GM23338 (cell line): ENCODE results near the gene C16orf86.

Source experiments
- CREB1 ChIP-seq: fragments of 250-450 bp; sonication (Bioruptor Pico); IDR thresholded peaks from 2 replicates; pipeline ENCODE4 v1.5.0; 2020; ENCODE audit warnings: low read depth, mild to moderate bottlenecking, moderate library complexity
- CTCF ChIP-seq, 2 experiments: fragments of 200-600 bp in 1 of 2; sonication (generic) in 1 of 2; conservative IDR thresholded peaks; 2 replicates each; pipeline versions ENCODE4 v1.5.1 to v1.6.1; 2016 to 2017; ENCODE audit warnings: antibody characterized with exemption in 2 of 2, low read depth in 2 of 2, mild to moderate bottlenecking in 2 of 2, moderate library complexity in 1 of 2
- EZH2phosphoT487 ChIP-seq: fragments of 200-600 bp; sonication (generic); IDR thresholded peaks from one replicate; pipeline ENCODE4 v1.8.1; 2018; ENCODE audit warnings: antibody characterized with exemption; ENCODE audit not compliant: unreplicated experiment
- POLR2AphosphoS5 ChIP-seq: IDR thresholded peaks from 2 replicates; pipeline ENCODE4 v1.6.1; 2016; ENCODE audit warnings: antibody characterized with exemption, low read depth
- REST ChIP-seq: IDR thresholded peaks from one replicate; pipeline ENCODE4 v1.6.1; 2018; ENCODE audit warnings: antibody characterized with exemption; ENCODE audit not compliant: unreplicated experiment
- ZNF331 ChIP-seq: fragments of 250-450 bp; sonication (Bioruptor Pico); IDR thresholded peaks from 2 replicates; pipeline ENCODE4 v1.5.0; 2020; ENCODE audit warnings: low read depth, mild to moderate bottlenecking, moderate library complexity
- ZNF462 ChIP-seq: fragments of 250-450 bp; sonication (Bioruptor Pico); IDR thresholded peaks from 2 replicates; pipeline ENCODE4 v1.5.0; 2020; ENCODE audit warnings: mild to moderate bottlenecking, moderate library complexity

- TF ChIP-seq EZH2phosphoT487: no peak
- no peak for TF ChIP-seq CTCF (conservative IDR thresholded peaks at IDR 0.05; ENCODE audit: low read depth in 2 of 2)
- no peak for TF ChIP-seq CREB1 (CRISPR knock-in tag)
- no peak for TF ChIP-seq ZNF331 (CRISPR knock-in tag)
- TF ChIP-seq POLR2AphosphoS5: no peak
- no peak for TF ChIP-seq REST
- no peak for TF ChIP-seq ZNF462 (CRISPR knock-in tag)
Observed at GRCh38 chr16:67697422-67698185, 31.0 kb downstream of the C16orf86 start.
